GM18870 (cell line): ENCODE measurements around the gene TSC22D2.

Experiments used
- ATAC-seq: cut with Tn5 transposase; IDR thresholded peaks from one replicate; pipeline ENCODE4 v1.9.1; 2021; ENCODE audit warnings: moderate library complexity; ENCODE audit not compliant: unreplicated experiment

Gene TSC22D2

DNA sequence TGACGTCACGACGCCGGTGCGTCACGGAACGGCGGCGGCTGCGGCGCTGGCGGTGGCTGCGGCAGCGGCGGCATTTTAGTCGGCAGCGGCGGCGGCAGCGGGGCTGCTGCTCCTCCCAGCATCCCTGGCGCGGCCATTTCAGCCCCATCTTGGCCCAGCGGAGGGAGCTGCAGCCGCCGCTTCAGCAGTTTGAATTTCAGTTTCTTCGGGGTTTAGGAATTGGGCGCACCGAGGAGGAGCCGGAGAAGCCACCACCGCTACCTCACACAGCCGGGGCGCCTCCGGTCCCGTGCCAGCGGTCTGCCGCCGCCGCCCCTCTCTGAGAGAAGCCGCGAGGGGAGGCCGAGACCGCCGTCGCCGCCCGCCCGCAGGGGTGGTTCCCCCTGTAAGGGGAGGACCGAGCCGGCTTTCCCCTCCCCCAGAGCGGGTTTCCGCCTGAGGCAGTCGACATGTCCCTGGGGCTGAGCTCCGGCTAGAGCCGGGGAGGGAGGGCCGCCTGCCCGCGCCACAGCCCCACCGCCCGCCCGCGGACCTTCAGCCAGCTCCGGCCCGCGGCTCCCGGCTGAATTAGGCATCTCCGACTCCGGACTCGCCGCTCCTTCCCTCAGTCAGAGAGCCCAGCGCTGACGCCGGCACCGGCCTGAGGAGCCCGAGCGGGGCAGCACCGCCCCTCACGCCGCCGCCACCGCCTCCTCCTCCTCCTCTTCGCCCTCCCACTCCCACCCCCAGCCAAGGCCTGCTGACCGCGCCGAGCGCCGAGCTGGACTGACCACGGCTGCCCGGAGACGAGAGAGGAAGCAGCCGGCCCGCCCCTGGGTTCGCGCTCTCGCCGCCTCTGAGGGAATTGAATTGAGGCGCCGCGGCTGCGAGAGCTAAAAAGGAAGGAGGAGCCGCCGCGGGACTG, at the start of gene TSC22D2:
TSC22D2 (plus strand) TSS at position 78 of the 904 bp plus-strand sequence. CDS start 1,053 bp downstream, outside the sequence.
- ATAC-seq = peak; percentile 57

- no peak for ATAC-seq
Observed at GRCh38 chr3:150359381-150359780, 48.7 kb upstream of the TSC22D2 start.

- no peak for ATAC-seq
Observed at GRCh38 chr3:150360966-150361365, 47.1 kb upstream of the TSC22D2 start.

DNA sequence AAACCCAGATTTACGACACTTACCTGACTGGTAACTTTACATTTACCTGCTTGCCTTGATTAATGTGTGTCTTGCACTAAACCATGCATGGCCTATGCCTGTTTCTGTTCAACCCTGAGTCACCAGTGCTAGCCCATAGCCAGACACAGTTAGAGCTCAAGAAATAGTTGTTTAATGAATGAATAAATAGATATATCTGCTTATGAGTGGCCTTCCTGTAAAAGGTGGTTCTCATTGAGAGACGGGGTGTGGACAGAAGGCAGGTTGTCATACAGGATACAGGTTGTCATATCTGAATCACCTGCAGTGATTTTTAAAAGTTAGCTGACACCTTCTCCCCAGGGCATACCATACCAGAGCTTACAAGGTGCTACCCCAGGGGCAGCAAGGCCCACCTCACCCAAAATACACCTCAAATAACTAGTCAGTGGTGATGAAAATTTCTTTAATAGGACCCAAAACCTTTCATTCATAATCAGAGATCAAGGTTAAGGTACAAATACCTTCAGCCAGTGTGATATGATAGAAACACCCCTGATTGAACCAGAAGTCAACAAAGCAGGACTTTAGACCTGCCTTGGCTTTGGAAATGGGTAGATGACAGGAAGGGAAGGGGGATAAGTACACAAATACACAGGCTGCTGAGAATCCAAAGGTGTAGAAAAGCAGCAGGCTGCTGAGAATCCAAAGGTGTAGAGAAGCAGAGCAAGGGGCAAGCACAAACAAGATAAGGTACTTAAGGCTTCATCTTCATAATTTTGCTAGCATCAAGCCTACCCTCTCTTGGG, 45.4 kb upstream of the TSC22D2 start:
- ATAC-seq = no peak

GRCh38 chr3:150363420-150363819, 44.7 kb upstream of the TSC22D2 start:
- no peak for ATAC-seq

GRCh38 chr3:150365132-150365604, 42.9 kb upstream of the TSC22D2 start:
- peak; percentile 55 for ATAC-seq

DNA sequence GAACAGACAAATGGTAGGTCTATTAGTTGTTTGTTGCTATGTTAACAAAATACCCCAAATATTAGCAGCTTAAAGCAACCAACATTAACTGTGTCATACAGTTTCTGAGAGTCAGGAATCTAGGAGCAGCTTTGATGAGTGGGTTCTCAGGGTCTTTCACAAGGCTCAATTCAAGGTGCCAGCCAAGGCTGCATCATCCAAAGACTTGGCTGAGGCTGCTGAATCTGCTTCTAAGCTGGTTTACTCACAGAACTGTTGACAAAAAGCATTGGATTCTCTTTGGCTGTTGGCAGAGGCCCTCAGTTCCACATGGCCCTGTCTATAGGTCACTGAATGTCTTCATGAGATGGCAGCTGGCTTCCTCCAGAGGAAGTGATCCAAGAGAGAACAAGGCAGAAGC, 40.3 kb upstream of the TSC22D2 start:
- no peak for ATAC-seq

DNA sequence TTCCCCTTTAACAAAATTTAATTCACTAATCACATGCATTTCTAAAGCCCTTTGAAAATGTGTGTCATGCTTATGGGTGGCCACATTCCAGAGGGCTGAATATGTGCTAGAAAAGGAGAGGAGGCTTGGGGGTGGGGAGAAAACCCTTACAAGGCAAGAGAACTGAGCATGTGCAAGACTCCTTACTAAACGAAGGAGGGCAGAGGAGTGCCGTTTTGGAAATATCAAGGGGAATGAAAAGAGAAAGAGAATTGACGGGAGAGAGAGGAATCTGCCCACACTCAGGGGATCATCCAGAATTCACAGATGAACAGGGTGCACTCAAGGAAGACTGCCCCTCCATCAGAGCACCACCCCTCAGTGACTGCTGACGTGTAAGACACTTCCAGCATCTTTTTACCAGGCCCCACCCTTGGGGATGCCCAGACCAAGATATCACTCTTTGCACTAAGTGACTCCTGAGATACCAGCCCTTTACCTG, 37.9 kb upstream of the TSC22D2 start:
- ATAC-seq = no peak

DNA sequence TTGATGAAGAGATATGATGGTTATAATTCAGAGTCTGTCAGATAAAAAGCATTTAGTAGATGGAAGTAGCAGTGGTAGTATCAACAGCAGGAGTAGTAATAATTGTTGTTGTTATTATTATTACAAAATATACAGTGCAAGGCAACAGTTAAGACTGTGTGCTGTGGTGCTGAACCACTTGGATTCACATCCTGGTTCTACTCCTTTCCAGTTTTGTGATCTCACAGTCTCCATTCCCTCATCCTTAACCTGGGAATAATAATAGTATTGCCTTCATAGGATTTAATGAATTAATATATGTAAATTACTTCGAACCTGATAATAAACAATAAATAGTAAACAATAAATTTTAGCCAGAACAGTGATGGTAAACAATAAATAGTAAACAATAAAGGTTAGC, 37.1 kb upstream of the TSC22D2 start:
- ATAC-seq = no peak

DNA sequence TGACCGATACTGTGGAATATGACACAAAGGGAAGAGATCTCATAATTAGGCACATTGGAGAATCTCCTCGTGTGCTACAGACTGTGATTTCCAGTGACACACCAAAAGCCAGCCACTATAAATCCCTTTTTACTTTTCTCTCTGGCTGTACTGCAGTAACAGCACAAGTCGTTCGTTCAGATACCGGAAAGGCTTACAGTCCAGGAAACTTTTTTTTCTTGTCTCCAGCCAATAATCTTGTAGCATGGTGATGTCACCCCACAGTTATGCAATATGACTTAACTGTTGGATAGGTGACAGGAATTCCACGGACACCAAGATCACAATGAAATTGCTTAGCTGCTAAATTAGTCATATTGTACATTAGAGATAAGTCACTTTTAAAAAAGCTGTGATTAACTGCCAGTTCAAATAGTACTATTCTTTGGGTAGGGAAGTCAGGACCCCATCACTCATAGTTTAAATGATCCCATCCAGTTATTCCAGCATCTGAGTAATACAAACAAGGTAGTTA, 36.3 kb upstream of the TSC22D2 start:
- no peak for ATAC-seq

DNA sequence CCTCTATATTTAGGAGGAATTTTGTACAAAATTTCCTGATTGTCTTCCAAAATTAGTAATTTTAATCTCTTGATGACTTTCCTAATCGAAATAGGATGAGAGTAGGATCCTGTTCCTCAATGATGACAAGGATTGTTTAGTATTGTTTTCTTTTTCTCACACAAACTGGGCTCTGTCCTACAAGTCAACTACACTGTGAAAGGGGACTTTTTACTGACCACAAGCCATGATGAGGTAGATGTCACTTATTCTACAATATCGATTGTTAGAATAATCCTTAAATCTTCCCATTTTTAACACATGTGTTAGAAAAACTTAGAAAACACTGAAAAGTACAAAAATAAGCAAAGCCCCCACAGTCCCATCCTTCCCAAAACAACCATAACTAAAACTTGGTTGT, 35.8 kb upstream of the TSC22D2 start:
- no peak for ATAC-seq

DNA sequence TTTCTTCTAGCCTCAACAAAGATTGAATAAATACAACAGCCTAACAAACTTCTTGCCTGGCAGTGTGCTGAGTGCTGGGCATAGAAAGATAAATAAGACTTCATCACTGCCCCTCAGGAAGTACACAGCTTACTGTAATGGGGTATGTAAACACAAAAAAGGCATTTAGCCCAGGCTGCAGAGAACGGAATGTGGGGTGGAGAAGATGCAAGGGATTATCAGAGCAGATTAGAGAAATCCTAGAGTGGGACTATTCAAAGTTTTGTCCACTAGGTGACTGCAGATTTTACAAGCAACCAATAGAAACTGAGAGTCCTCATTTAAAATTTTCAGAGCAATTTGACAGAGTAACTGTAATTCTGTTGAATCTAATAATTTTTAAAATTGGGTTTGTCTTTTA, 35.4 kb upstream of the TSC22D2 start:
- ATAC-seq = no peak

- ATAC-seq = no peak
Observed at GRCh38 chr3:150373234-150373875, 34.7 kb upstream of the TSC22D2 start.

DNA sequence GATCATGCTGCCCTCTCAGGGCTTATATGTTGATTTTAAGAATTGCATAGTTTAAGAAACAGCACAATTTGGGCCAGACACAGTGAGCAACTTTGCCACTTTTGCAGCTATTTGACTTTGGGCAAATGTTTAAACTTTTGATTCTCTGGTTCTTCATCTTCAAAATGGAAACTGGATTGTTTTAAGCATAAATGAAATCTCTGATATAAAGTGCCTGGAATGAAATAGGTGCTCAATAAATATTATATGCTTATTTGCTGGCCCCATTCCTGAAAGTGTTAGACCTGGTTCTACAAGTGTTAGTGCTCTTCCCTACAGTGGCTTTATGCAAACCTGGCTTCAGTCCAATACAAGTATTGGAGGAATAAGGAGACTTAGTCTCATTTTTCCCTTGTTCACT, 33.1 kb upstream of the TSC22D2 start:
- no peak for ATAC-seq

DNA sequence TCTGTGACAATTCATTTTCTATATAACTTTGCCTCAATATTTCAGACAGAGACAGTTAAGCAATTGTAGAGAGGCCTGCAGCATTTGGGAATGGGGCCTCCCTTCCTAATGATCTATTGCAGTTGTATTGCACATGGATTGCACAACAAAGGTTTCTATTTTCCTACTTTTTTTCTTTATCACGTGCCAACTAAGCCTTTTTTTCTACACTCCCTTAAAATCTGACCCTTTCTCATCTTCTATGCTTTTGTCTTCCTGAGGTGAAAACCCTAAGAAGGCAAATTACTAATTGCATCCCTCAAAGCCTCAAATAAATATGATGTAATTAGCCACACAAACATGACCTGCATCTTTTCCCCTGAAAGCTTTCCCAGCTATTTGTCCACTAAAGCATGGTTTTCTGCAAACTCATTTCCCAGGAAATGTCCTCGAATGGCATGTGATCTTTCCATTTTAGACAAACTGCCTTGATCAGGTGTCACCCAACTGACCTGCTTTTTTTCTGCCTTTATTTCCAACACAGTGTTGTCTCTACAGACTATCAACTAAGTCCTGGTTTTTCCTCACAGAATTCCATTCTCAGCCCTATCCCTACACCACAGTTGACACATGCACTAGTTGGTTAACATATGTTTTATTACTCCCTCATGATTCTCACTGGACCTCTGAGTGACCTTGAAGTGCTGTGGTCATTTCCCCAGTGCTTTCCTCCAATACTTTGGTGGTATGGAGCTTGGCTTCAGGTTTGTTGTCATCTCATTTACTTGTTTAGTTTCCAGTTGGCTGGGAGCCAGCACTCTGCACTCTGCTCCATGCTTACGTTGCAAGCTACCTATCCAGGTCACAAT, 31.9 kb upstream of the TSC22D2 start:
- ATAC-seq = no peak

GRCh38 chr3:150377601-150378300, 30.3 kb upstream of the TSC22D2 start:
- no peak for ATAC-seq

GRCh38 chr3:150378301-150378748, 29.8 kb upstream of the TSC22D2 start:
- no peak for ATAC-seq

GRCh38 chr3:150379469-150379868, 28.6 kb upstream of the TSC22D2 start:
- ATAC-seq = no peak
